NCI-H146 (cell line): ENCODE measurements around the gene GP9.
"Not testable (repeated sequence)": the region's sequence is repeated elsewhere in the genome, so short reads cannot be mapped to it uniquely, and the experiment has no call there.

ENCODE experiments used
- DNase-seq: peaks from one replicate; lab custom pipeline; 2025; lab: John Stamatoyannopoulos, UW

The GP9 gene

DNA sequence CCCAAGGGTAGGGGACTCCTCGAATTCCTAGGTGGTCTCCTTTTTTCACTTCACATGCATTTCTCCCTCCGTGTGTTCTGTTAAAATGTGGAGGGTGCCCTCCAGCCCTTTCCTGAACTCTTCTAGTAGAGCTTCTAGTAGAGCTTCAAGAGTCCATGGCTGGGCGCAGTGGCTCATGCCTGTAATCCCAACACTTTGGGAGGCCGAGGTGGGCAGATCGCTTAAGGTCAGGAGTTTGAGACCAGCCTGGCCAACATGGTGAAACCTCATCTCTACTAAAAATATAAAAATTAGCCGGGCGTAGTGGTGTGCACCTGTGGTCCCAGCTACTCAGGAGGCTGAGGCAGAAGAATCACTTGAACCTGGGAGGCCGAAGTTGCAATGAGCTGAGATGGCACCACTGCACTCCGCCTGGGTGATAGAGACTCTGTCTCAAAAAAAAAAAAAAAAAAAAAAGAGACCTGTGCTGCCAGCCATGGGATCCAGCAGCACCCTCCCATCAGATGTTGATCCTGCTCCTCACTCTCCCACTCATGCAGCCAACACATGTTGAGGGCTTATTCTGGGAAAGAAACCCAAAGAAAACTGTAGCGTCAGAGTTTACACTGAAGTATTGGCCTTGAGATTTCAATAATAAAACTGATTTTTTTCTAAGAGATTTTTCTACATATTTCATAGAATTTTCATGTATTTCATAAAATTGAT, 50.6 kb downstream of the GP9 start:
- not testable (repeated sequence) for DNase-seq
